ENCODE data around the gene SEC63. TPM values are rescaled to one million over a fixed set of nuclear protein-coding genes. Genes with fewer than 3 reads are reported as not detected.

The SEC63 gene
- total and polyA plus RNA-seq, 2 of the 4 experiments (the other 2 are of a cell fraction) = 8.6 to 22.4 TPM

- DNase-seq (peak; percentile 63), ATAC-seq (ENCODE audit: low read depth) (peak; percentile 100)
- ChIA-PET POLR2A (ENCODE audit: unreplicated experiment) (no interaction called here), CTCF (interaction anchor here (0.6 to 1.7 kb wide), 14 partner anchors 14 to 669 kb away, joined by 3 to 8 read pairs (median 4); no protein-coding TSS in a partner anchor)
- Histone ChIP-seq H3K14ac (replicated peaks; ENCODE audit: low read depth, low read length) (peak overlapping the region; percentile 97), H2AK5ac (ENCODE audit: low read depth, low read length) (0 out of 2 replicates have a peak overlapping the region, but pooled peaks have one; percentile 15), H2BK120ac (ENCODE audit: low read depth, low read length) (peak overlapping the region; percentile 83), H4K20me1 (ENCODE audit: insufficient read depth, low read length) (no peaks in the 10 kb centered on the region), H3K4me1 (ENCODE audit: control insufficient read depth, insufficient read depth, low read length) (no peaks in the 10 kb centered on the region), H3K36me3 (ENCODE audit: control insufficient read depth, insufficient read depth, low read length) (no peaks in the 10 kb centered on the region), H2AK9ac (replicated peaks; ENCODE audit: low read depth, low read length, poor library complexity) (peak overlapping the region; percentile 60), H3K79me1 (ENCODE audit: low read depth in 1 of 2, low read length in 2 of 2) (no peaks in the 10 kb centered on the region), H3K4ac (ENCODE audit: low read depth, low read length) (peak overlapping the region; percentile 71), H2BK20ac (ENCODE audit: low read depth, low read length) (peak overlapping the region; percentile 46), H3K9me3 (ENCODE audit: control insufficient read depth, insufficient read depth, low read length) (no peaks in the 10 kb centered on the region), H3K27me3 (ENCODE audit: control insufficient read depth, insufficient read depth, low read length) (peaks cover 7% of the 10 kb centered on the region), H4K91ac (ENCODE audit: insufficient read depth, low read depth, low read length) (peak overlapping the region; percentile 86), H2AFZ (replicated peaks; ENCODE audit: low read length, poor library complexity) (peak overlapping the region; percentile 96), H4K8ac (ENCODE audit: low read depth in 2 of 2, low read length in 2 of 2) (peak overlapping the region; percentile 91 to 99), H3K4me2 (ENCODE audit: low read depth, low read length) (peak overlapping the region; percentile 90), H3K18ac (ENCODE audit: low read depth, low read length) (peak overlapping the region; percentile 14; the same call in 1 of the 2 replicates), H2BK15ac (ENCODE audit: low read depth, low read length) (peak overlapping the region; percentile 88; the same call in 2 of the 3 replicates), H3K9ac (ENCODE audit: low read depth, low read length) (peak overlapping the region; percentile 41), H3K23ac (ENCODE audit: low read depth, low read length) (peak overlapping the region; percentile 96; the same call in 1 of the 2 replicates), H3K56ac (ENCODE audit: extremely low read depth, insufficient read depth, low read length) (peak overlapping the region; percentile 38; the same call in 1 of the 2 replicates), H3K27ac (ENCODE audit: insufficient read depth, low read length) (no peak overlapping the region), H3K9me1 (ENCODE audit: insufficient read depth, low read length) (peaks cover 3% of the 10 kb centered on the region; the same call in 1 of the 2 replicates), H2BK5ac (ENCODE audit: low read depth, low read length, poor library complexity, severe bottlenecking) (no peak overlapping the region), H3K4me3 (ENCODE audit: insufficient read depth, low read depth, low read length) (peak overlapping the region; percentile 47), H4K5ac (ENCODE audit: low read depth, low read length) (peak overlapping the region; percentile 69)
- intact Hi-C loops (cut with micrococcal nuclease) = loop anchor here (1.0 to 10.0 kb wide), 5 partner anchors 143 to 716 kb away; partner anchors contain the start of gene SOBP
- no peak for TF ChIP-seq POLR2A (IDR thresholded peaks at IDR 0.05; ENCODE audit: low read depth, low read length)
- peak; percentile 78 for TF ChIP-seq MAZ (IDR thresholded peaks at IDR 0.05; ENCODE audit: borderline replicate concordance, low read depth, low read length)
- peak; percentile 87 for TF ChIP-seq SMC3 (IDR thresholded peaks at IDR 0.05; ENCODE audit: low read depth, low read length)
- TF ChIP-seq CTCF (conservative IDR thresholded peaks at IDR 0.05; ENCODE audit: low read depth, low read length) = peak; percentile 93
- TF ChIP-seq RCOR1 (IDR thresholded peaks at IDR 0.05; ENCODE audit: insufficient replicate concordance, low read length) = no peak
- peak; percentile 79 for TF ChIP-seq RAD21 (IDR thresholded peaks at IDR 0.05; ENCODE audit: low read length)
- no peak for TF ChIP-seq CHD1 (IDR thresholded peaks at IDR 0.05; ENCODE audit: low read depth, low read length)
- no peak for TF ChIP-seq NFE2L2 (IDR thresholded peaks at IDR 0.05; ENCODE audit: low read depth, low read length)
- no peak for TF ChIP-seq MAFK (IDR thresholded peaks at IDR 0.05; ENCODE audit: low read depth, low read length)
- dilution Hi-C loops (cut with HindIII; ENCODE audit: low sequenced_read_pairs, unreplicated experiment) = no loop called here
- BruUV-seq (replicated peaks) = no TSS peak
- WGBS, 2 experiments (ENCODE audit: extremely low coverage in 2 of 2, insufficient read length in 1 of 2) = 4% methylated on average over 19 of the region's 52 CpGs; no CpG with 5 or more reads in 1 of the 2 experiments
- in situ Hi-C loops (cut with MboI; ENCODE audit: low sequenced_read_pairs) = loop anchor here (5.0 to 25.0 kb wide), 3 partner anchors 176 to 661 kb away; partner anchors contain the start of gene SOBP
Observed at GRCh38 chr6:107847844-107848802, 109.9 kb downstream of the SEC63 start.
